Testis (tissue), 2 donors: ENCODE results near the gene TMPO.

Experiments
- POLR2A ChIP-seq: fragments of 450-650 bp; IDR thresholded peaks from one replicate; pipeline ENCODE4 v1.6.1; 2017; ENCODE audit warnings: antibody characterized with exemption, mild to moderate bottlenecking, moderate library complexity
- TF ChIP-seq, protein P1 (sequence below), 3 experiments: fragments of 450-650 bp in 2 of 3; fragments of 200-600 bp in 1 of 3; sonication (generic) in 1 of 3; IDR thresholded peaks; one replicate each; pipeline ENCODE4 v1.5.1; 2016 to 2019; ENCODE audit warnings: antibody characterized with exemption in 3 of 3, mild to moderate bottlenecking in 2 of 3, moderate library complexity in 1 of 3

DNA sequence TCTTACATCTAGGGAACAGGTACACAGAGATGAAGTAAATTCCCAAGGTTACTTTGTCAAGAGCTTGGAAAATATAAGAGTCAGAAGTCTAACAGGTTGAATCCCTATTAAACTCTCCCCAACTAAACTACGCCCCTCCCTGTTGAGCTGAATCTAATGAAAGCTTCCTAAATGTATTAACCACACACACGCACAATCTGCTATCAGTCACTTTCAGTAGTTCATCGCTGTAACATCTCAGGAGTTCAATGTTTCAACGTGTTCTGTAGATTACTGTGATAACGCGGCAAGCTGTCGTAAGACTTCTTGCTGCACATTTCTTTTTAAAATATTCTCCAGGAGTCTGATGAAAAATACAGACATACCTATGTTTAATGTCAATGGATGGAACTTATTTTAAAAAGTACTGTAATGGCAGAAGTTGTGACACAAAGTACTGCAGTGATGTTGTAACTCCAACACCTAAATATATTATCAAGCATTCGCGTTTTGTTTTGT lies 77.5 kb downstream of the TMPO start:
- TF ChIP-seq POLR2A = no peak
- TF ChIP-seq, protein P1, sequence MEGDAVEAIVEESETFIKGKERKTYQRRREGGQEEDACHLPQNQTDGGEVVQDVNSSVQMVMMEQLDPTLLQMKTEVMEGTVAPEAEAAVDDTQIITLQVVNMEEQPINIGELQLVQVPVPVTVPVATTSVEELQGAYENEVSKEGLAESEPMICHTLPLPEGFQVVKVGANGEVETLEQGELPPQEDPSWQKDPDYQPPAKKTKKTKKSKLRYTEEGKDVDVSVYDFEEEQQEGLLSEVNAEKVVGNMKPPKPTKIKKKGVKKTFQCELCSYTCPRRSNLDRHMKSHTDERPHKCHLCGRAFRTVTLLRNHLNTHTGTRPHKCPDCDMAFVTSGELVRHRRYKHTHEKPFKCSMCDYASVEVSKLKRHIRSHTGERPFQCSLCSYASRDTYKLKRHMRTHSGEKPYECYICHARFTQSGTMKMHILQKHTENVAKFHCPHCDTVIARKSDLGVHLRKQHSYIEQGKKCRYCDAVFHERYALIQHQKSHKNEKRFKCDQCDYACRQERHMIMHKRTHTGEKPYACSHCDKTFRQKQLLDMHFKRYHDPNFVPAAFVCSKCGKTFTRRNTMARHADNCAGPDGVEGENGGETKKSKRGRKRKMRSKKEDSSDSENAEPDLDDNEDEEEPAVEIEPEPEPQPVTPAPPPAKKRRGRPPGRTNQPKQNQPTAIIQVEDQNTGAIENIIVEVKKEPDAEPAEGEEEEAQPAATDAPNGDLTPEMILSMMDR (IDR thresholded peaks at IDR 0.05) = no peak
